HK-2 (cell line): Measurements from ENCODE around the gene LILRB3.
"Not testable (repeated sequence)": the region's sequence is repeated elsewhere in the genome, so short reads cannot be mapped to it uniquely, and the experiment has no call there.

Experiments used
- DNase-seq: peaks from one replicate; pipeline ENCODE4 v3.0.0-alpha.2; 2018; ENCODE audit not compliant: unreplicated experiment

Gene LILRB3

GRCh38 chr19:54222474-54223276 is at the start of gene LILRB3:
Gene LILRB3 (minus strand): TSS chr19:54223007. CDS start chr19:54222976, 31 bp downstream.
- DNase-seq: not testable (repeated sequence)

- DNase-seq: not testable (repeated sequence)
Measured at GRCh38 chr19:54272181-54272580, 49.4 kb upstream of the LILRB3 start.

GRCh38 chr19:54271587-54271986 is 48.8 kb upstream of the LILRB3 start:
- DNase-seq: not testable (repeated sequence)

GRCh38 chr19:54271106-54271505 is 48.3 kb upstream of the LILRB3 start:
- DNase-seq: no peak

- DNase-seq: no peak
Measured at GRCh38 chr19:54268936-54269335, 46.1 kb upstream of the LILRB3 start.

GRCh38 chr19:54266133-54266532 is 43.3 kb upstream of the LILRB3 start:
- DNase-seq: peak; percentile 76

GRCh38 chr19:54262470-54262869 is 39.7 kb upstream of the LILRB3 start:
- DNase-seq: no peak

- no peak for DNase-seq
Measured at GRCh38 chr19:54262066-54262465, 39.3 kb upstream of the LILRB3 start.

- no peak for DNase-seq
Measured at GRCh38 chr19:54257116-54257480, 34.3 kb upstream of the LILRB3 start, which contains the start of gene LILRB5. Gene LILRB5 (minus strand): TSS chr19:54257273. CDS start chr19:54257193, 80 bp downstream.

- DNase-seq: no peak
Measured at GRCh38 chr19:54256250-54257115, 33.7 kb upstream of the LILRB3 start.

GRCh38 chr19:54255105-54255775 is 32.4 kb upstream of the LILRB3 start:
- no peak for DNase-seq

- DNase-seq: no peak
Measured at GRCh38 chr19:54254195-54254906, 31.5 kb upstream of the LILRB3 start.

GRCh38 chr19:54253331-54254194 is 30.8 kb upstream of the LILRB3 start:
- no peak for DNase-seq

GRCh38 chr19:54252845-54253244 is 30.0 kb upstream of the LILRB3 start:
- DNase-seq: no peak

GRCh38 chr19:54252243-54252642 is 29.4 kb upstream of the LILRB3 start:
- no peak for DNase-seq

GRCh38 chr19:54248016-54248601 is 25.3 kb upstream of the LILRB3 start:
- no peak for DNase-seq

GRCh38 chr19:54247106-54247930 is 24.5 kb upstream of the LILRB3 start:
- DNase-seq: no peak

GRCh38 chr19:54245936-54246335 is 23.1 kb upstream of the LILRB3 start:
- no peak for DNase-seq

- DNase-seq: not testable (repeated sequence)
Measured at GRCh38 chr19:54243809-54244208, 21.0 kb upstream of the LILRB3 start.
